ENCODE measurements around the gene MRPL16.

DNA sequence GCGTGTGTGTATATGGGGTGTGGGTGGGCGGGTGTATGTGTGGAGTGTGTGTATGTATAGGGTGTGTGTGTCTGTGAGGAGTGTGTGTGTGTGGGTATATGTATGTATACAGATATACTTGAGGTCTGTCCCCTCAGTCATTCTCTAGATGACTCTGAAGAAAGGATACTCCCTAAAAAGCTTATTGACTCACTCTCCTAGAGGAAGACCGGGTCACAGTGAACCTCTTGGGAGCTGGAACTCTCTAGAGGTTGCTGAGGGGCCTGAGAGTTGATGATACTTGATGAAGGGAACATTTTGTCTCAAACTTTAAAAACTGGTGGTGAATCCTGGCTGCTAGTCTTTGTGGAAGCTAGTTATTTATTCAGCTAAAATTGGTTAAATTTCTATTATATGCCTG is 40.3 kb downstream of the MRPL16 start:
- TF ChIP-seq EZH2 (IDR thresholded peaks at IDR 0.05; ENCODE audit: insufficient read depth, poor library complexity, severe bottlenecking) = no peak
- no peak for TF ChIP-seq EZH2phosphoT487 (IDR thresholded peaks at IDR 0.05; ENCODE audit: insufficient read depth, low read depth)
